Esophagus muscularis mucosa (tissue), 4 donors: Measurements from ENCODE around the gene ORC2.

Experiments used
- CTCF ChIP-seq, 3 experiments: fragments of 200-600 bp in 2 of 3; fragments of 450-650 bp in 1 of 3; sonication (generic) in 2 of 3; IDR thresholded peaks; one replicate each; pipeline ENCODE4 v1.5.1; 2017 to 2019; ENCODE audit warnings: antibody characterized with exemption in 3 of 3, mild to moderate bottlenecking in 2 of 3, moderate library complexity in 1 of 3
- EP300 ChIP-seq: sonication (generic); formaldehyde crosslinking; IDR thresholded peaks from one replicate; pipeline ENCODE4 v1.6.1; 2017; ENCODE audit warnings: antibody characterized with exemption
- POLR2A ChIP-seq: fragments of 450-650 bp; IDR thresholded peaks from one replicate; pipeline ENCODE4 v1.6.1; 2017; ENCODE audit warnings: antibody characterized with exemption, moderate library complexity, mild to moderate bottlenecking, low read depth
- POLR2AphosphoS5 ChIP-seq, 2 donors: sonication (generic); formaldehyde crosslinking; IDR thresholded peaks; one replicate each; pipeline ENCODE4 v1.6.1; 2017; ENCODE audit warnings: antibody characterized with exemption in 2 of 2

- no peak for TF ChIP-seq CTCF (IDR thresholded peaks at IDR 0.05)
- TF ChIP-seq POLR2AphosphoS5 (IDR thresholded peaks at IDR 0.05): no peak
- no peak for TF ChIP-seq EP300
- TF ChIP-seq POLR2A: no peak
Measured at GRCh38 chr2:200922439-200922838, 41.0 kb downstream of the ORC2 start.
